NCI-H1092 (cell line): ENCODE measurements around the gene MIER2.
"Not testable (repeated sequence)": the region's sequence is repeated elsewhere in the genome, so short reads cannot be mapped to it uniquely, and the experiment has no call there.

Experiments
- DNase-seq: peaks from one replicate; lab custom pipeline; 2025; lab: John Stamatoyannopoulos, UW

MIER2 gene

GRCh38 chr19:362154-362553, 17.6 kb upstream of the MIER2 start:
- no peak for DNase-seq

GRCh38 chr19:359653-359925, 15.0 kb upstream of the MIER2 start:
- DNase-seq: no peak

GRCh38 chr19:355536-355935, 10.9 kb upstream of the MIER2 start:
- not testable (repeated sequence) for DNase-seq

GRCh38 chr19:355134-355533, 10.5 kb upstream of the MIER2 start:
- DNase-seq: no peak

GRCh38 chr19:351976-352625, 7.5 kb upstream of the MIER2 start:
- no peak for DNase-seq

- no peak for DNase-seq
Observed at GRCh38 chr19:347946-348861, 3.6 kb upstream of the MIER2 start.

- DNase-seq: no peak
Observed at GRCh38 chr19:345320-345879, 804 bp upstream of the MIER2 start.

- no peak for DNase-seq
Observed at GRCh38 chr19:343941-344624, 513 bp downstream of the MIER2 start.

- no peak for DNase-seq
Observed at GRCh38 chr19:343451-343931, 1.1 kb downstream of the MIER2 start.

- no peak for DNase-seq
Observed at GRCh38 chr19:342801-343421, 1.7 kb downstream of the MIER2 start.

- no peak for DNase-seq
Observed at GRCh38 chr19:342128-342455, 2.5 kb downstream of the MIER2 start.

- no peak for DNase-seq
Observed at GRCh38 chr19:341386-342127, 3.0 kb downstream of the MIER2 start.

GRCh38 chr19:340620-341385, 3.8 kb downstream of the MIER2 start:
- no peak for DNase-seq

- no peak for DNase-seq
Observed at GRCh38 chr19:339262-339887, 5.2 kb downstream of the MIER2 start.

- no peak for DNase-seq
Observed at GRCh38 chr19:338421-338820, 6.2 kb downstream of the MIER2 start.

- no peak for DNase-seq
Observed at GRCh38 chr19:336067-336614, 8.5 kb downstream of the MIER2 start.

GRCh38 chr19:335486-336066, 9.0 kb downstream of the MIER2 start:
- DNase-seq: no peak

GRCh38 chr19:335072-335471, 9.5 kb downstream of the MIER2 start:
- DNase-seq: no peak

- DNase-seq: no peak
Observed at GRCh38 chr19:334296-335071, 10.1 kb downstream of the MIER2 start.
